Colon (tissue), 2 donors: ENCODE measurements around the gene AOPEP.
"Not testable (repeated sequence)": the region's sequence is repeated elsewhere in the genome, so short reads cannot be mapped to it uniquely, and the experiment has no call there.

Experiments used
- FAIRE-seq: peaks from 2 replicates; lab custom pipeline; 2012; peaks lifted over from hg19 to GRCh38; lab: Jason Lieb, UNC
- donor health status: control.
- donor health status: control.

Gene AOPEP

GRCh38 chr9:95017661-95018060, 291.2 kb downstream of the AOPEP start:
- FAIRE-seq, result no peak

GRCh38 chr9:95018099-95018936, 291.8 kb downstream of the AOPEP start:
- no peak for FAIRE-seq

GRCh38 chr9:95020644-95021043, 294.1 kb downstream of the AOPEP start:
- FAIRE-seq, result not testable (repeated sequence)

GRCh38 chr9:95021166-95021886, 294.8 kb downstream of the AOPEP start:
- FAIRE-seq, result no peak

- FAIRE-seq, result no peak
Observed at GRCh38 chr9:95022657-95023056, 296.2 kb downstream of the AOPEP start.

GRCh38 chr9:95023217-95024003, 296.9 kb downstream of the AOPEP start:
- FAIRE-seq, result no peak

GRCh38 chr9:95024097-95024671, 297.7 kb downstream of the AOPEP start:
- FAIRE-seq, result no peak

GRCh38 chr9:95025213-95026147, 299.0 kb downstream of the AOPEP start:
- no peak for FAIRE-seq

GRCh38 chr9:95026148-95026524, 299.6 kb downstream of the AOPEP start:
- FAIRE-seq, result no peak

- no peak for FAIRE-seq
Observed at GRCh38 chr9:95027914-95028852, 301.7 kb downstream of the AOPEP start.

- FAIRE-seq, result no peak
Observed at GRCh38 chr9:95028853-95029219, 302.3 kb downstream of the AOPEP start.

- FAIRE-seq, result no peak
Observed at GRCh38 chr9:95029288-95029687, 302.8 kb downstream of the AOPEP start.

- no peak for FAIRE-seq
Observed at GRCh38 chr9:95029720-95030119, 303.2 kb downstream of the AOPEP start.

GRCh38 chr9:95030344-95030743, 303.8 kb downstream of the AOPEP start:
- FAIRE-seq, result no peak

GRCh38 chr9:95030920-95031642, 304.6 kb downstream of the AOPEP start:
- FAIRE-seq, result no peak

- FAIRE-seq, result no peak
Observed at GRCh38 chr9:95031711-95032461, 305.4 kb downstream of the AOPEP start.

GRCh38 chr9:95032580-95033341, 306.3 kb downstream of the AOPEP start:
- no peak for FAIRE-seq

- FAIRE-seq, result no peak
Observed at GRCh38 chr9:95035846-95036245, 309.3 kb downstream of the AOPEP start.
